ENCODE results near the gene TMEM259.

The TMEM259 gene

DNA sequence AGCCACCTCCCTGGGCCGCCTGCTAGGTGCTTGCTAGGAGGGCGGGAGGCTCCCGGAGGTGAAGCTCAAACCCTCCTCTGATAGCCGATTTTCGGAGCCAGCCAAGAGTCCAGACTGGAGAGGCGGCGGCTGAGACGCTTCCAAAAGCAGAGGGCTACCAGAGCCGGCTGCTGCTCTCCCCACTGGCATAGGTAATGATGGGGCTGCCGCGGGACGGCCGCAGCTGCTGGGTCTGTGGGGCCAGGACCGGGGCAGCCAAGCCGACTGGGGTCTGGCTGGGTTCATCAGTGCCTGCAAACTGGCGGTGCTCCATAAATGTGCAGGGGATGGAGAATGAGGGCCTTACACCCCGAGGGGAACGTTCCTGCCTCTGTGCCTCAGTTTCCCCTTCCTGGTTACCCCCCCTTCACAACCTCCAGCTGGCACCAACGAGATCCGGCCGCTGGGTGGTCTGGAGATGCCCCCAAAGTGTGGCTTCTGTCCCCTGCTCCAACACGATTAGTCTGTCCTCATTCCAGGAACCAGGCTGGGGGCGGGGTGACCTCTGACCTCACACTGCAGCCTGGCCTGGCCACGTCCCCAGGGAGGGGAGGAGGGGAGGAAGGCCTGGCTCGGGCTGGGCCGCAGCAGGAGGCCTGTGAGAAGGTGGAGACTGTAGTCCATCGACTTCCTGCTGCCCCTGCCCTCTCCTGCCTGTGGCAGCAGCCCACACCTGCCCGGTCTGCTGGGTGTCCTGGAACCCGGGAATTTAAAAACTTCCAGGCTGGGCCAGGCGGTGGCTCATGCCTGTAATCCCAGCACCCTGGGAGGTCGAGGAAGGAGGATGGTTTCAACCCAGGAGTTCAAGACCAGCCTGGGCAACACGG is 40.6 kb downstream of the TMEM259 start:
- H3K9ac ChIP-seq: no peak overlapping the region
- no peak for TF ChIP-seq CTCF (conservative IDR thresholded peaks at IDR 0.05; ENCODE audit: low read depth, low read length)

GRCh38 chr19:979318-979741 is 41.6 kb downstream of the TMEM259 start:
- Histone ChIP-seq H3K4me1 (ENCODE audit: low read depth, poor library complexity, severe bottlenecking) (peaks cover 17% of the 10 kb centered on the region), H3K27me3 (ENCODE audit: insufficient read depth, low read depth) (no peaks in the 10 kb centered on the region), H2AFZ (ENCODE audit: low read depth) (no peak overlapping the region), H3K9ac (no peak overlapping the region), H4K20me1 (ENCODE audit: insufficient read depth) (no peaks in the 10 kb centered on the region), H3K36me3 (ENCODE audit: insufficient read depth) (no peaks in the 10 kb centered on the region), H3K27ac (no peak overlapping the region), H3K79me2 (ENCODE audit: insufficient read depth, low read depth) (peaks cover under 1% of the 10 kb centered on the region; the same call in 1 of the 2 replicates), H3K4me3 (IDR thresholded peaks at IDR 0.05; ENCODE audit: insufficient read depth, low read depth, low read length) (no peak overlapping the region), H3K4me2 (no peak overlapping the region)
- no peak for TF ChIP-seq CTCF (conservative IDR thresholded peaks at IDR 0.05; ENCODE audit: low read depth, low read length)

More for the DNA sequence above, 40.6 kb downstream of the TMEM259 start:
- H3K4me3 ChIP-seq (IDR thresholded peaks at IDR 0.05; ENCODE audit: insufficient read depth, low read depth, low read length): no peak overlapping the region
- H3K27me3 ChIP-seq (ENCODE audit: insufficient read depth, low read depth): no peaks in the 10 kb centered on the region
- H3K36me3 ChIP-seq (ENCODE audit: insufficient read depth): no peaks in the 10 kb centered on the region
- H3K79me2 ChIP-seq (ENCODE audit: insufficient read depth, low read depth): peaks cover 11% of the 10 kb centered on the region; the same call in 1 of the 2 replicates
- peaks cover 22% of the 10 kb centered on the region for H3K4me1 ChIP-seq (ENCODE audit: low read depth, poor library complexity, severe bottlenecking)
- H3K4me2 ChIP-seq: no peak overlapping the region
- H3K27ac ChIP-seq: no peak overlapping the region
- H4K20me1 ChIP-seq (ENCODE audit: insufficient read depth): no peaks in the 10 kb centered on the region
- H2AFZ ChIP-seq (ENCODE audit: low read depth): no peak overlapping the region

GRCh38 chr19:977058-977464 is 43.9 kb downstream of the TMEM259 start:
- no peaks in the 10 kb centered on the region for H3K27me3 ChIP-seq (ENCODE audit: insufficient read depth, low read depth)
- H2AFZ ChIP-seq (ENCODE audit: low read depth): no peak overlapping the region
- no peak overlapping the region for H3K4me3 ChIP-seq (IDR thresholded peaks at IDR 0.05; ENCODE audit: insufficient read depth, low read depth, low read length)
- no peaks in the 10 kb centered on the region for H3K79me2 ChIP-seq (ENCODE audit: insufficient read depth, low read depth)
- no peaks in the 10 kb centered on the region for H4K20me1 ChIP-seq (ENCODE audit: insufficient read depth)
- H3K36me3 ChIP-seq (ENCODE audit: insufficient read depth): no peaks in the 10 kb centered on the region
- no peaks in the 10 kb centered on the region for H3K4me1 ChIP-seq (ENCODE audit: low read depth, poor library complexity, severe bottlenecking)
- TF ChIP-seq CTCF (conservative IDR thresholded peaks at IDR 0.05; ENCODE audit: low read depth, low read length): no peak
- no peak overlapping the region for H3K27ac ChIP-seq
- H3K4me2 ChIP-seq: no peak overlapping the region
- no peak overlapping the region for H3K9ac ChIP-seq

DNA sequence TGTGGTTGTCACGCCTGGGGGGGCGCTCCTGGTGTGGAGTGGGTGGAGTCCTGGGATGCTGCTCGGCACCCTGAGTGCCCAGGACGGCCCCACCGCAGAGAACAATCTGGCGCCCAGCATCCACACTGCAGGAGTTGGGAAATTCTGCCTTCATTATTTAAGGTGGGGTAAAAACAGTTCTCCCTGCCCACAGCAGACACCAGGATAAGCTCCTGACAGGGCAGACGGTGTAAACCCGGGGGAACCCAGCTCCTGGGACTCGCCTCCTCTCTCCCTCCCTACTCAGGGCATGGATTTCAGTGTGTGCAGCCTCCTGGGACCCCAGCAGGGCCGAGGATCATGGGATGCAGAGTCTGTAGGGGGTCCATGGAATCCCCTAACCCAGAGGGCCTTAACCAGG is 44.4 kb downstream of the TMEM259 start:
- Histone ChIP-seq H3K36me3 (ENCODE audit: insufficient read depth) (no peaks in the 10 kb centered on the region), H2AFZ (ENCODE audit: low read depth) (no peak overlapping the region), H3K4me3 (IDR thresholded peaks at IDR 0.05; ENCODE audit: insufficient read depth, low read depth, low read length) (no peak overlapping the region), H3K27ac (no peak overlapping the region), H4K20me1 (ENCODE audit: insufficient read depth) (no peaks in the 10 kb centered on the region), H3K4me2 (no peak overlapping the region), H3K4me1 (ENCODE audit: low read depth, poor library complexity, severe bottlenecking) (no peaks in the 10 kb centered on the region), H3K79me2 (ENCODE audit: insufficient read depth, low read depth) (no peaks in the 10 kb centered on the region), H3K27me3 (ENCODE audit: insufficient read depth, low read depth) (no peaks in the 10 kb centered on the region), H3K9ac (no peak overlapping the region)
- no peak for TF ChIP-seq CTCF (conservative IDR thresholded peaks at IDR 0.05; ENCODE audit: low read depth, low read length)

Data from KMS-11 (cell line).